ENCODE data around the gene FRAT2.
"Not testable (repeated sequence)": the region's sequence is repeated elsewhere in the genome, so short reads cannot be mapped to it uniquely, and the experiment has no call there.

The FRAT2 gene

DNA sequence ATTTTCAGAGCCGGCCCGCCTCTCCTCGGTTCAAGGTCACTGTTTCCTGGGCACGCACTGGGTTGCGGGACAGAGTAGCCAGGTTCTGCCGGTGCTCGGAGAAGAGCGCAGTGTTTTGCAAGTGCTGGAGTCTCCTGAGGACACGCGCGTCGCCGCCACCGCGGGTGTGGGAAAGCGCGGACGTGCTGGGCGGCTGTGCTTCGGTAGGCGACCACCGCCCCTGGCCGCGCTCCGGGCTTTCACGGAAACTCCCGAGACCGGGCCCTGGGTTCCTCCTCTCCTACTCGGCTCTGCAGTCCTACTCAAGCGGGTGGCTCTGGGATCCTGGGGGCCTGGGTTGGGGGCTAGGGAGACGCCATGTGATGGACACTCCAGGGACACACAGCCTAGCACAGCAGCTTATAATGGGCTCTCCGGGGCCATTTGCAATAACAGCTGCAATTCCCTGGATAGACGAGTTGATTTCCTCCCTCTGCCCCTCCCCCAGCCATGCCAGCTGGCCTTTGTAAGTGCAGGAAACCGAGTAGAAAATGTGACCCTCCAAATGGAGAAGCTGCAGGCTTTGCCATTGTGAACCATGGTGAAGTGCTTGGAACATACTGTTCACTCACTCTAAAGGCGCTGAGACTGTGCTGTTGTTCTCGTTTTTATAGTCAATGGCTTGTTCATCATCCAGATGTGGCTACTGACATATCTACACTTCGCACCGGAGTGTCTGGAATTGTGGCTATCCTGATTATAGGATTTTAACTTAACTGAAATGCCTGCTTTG is 13.3 kb downstream of the FRAT2 start:
- no peak for DNase-seq

DNA sequence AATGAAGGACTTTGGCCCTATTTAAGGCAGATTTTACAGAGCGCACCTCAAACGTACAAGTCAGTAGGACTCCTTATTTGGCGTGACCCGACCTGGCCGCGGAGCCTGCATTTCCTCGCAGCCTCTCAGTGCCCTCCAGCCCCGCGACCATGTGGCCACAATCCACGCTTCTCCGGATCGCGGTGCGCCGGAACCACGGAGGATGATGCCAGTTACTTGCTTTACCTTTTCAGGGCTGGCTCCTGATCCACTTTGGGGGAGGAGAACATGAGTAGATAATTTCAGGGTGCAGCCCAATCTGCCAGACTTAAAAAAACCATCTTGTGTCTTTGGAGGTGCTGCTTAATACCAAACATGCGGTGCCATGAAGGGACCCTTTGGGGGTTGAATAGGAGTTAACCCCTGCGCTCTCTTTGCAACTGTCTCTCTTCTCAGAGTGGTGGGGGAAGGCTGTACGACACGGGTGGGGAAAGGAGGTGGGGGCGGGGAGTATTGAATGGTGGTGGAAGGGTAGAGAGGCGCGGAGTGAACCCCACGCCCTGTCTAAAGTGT is 14.0 kb downstream of the FRAT2 start:
- DNase-seq: no peak

DNA sequence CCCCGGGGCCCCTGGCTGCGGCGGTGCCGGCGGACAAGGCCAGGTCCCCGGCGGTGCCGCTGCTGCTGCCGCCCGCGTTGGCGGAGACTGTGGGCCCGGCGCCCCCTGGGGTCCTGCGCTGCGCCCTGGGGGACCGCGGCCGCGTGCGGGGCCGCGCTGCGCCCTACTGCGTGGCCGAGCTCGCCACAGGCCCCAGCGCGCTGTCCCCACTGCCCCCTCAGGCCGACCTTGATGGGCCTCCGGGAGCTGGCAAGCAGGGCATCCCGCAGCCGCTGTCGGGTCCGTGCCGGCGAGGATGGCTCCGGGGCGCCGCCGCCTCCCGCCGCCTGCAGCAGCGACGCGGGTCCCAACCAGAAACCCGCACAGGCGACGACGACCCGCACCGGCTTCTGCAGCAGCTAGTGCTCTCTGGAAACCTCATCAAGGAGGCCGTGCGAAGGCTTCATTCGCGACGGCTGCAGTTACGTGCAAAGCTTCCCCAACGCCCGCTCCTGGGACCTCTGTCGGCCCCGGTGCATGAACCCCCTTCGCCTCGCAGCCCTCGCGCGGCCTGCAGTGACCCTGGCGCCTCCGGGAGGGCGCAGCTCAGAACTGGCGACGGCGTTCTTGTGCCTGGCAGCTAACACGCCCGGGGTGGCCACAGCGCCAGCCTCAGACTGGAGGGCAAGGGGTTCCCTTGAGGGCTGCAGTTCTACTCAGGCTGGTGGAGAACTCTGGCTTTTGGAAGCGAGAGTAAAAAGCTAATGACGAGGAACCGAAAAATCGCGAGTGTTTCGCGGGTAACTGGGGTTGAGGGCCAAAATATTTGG is 14.7 kb downstream of the FRAT2 start:
- DNase-seq: no peak

DNA sequence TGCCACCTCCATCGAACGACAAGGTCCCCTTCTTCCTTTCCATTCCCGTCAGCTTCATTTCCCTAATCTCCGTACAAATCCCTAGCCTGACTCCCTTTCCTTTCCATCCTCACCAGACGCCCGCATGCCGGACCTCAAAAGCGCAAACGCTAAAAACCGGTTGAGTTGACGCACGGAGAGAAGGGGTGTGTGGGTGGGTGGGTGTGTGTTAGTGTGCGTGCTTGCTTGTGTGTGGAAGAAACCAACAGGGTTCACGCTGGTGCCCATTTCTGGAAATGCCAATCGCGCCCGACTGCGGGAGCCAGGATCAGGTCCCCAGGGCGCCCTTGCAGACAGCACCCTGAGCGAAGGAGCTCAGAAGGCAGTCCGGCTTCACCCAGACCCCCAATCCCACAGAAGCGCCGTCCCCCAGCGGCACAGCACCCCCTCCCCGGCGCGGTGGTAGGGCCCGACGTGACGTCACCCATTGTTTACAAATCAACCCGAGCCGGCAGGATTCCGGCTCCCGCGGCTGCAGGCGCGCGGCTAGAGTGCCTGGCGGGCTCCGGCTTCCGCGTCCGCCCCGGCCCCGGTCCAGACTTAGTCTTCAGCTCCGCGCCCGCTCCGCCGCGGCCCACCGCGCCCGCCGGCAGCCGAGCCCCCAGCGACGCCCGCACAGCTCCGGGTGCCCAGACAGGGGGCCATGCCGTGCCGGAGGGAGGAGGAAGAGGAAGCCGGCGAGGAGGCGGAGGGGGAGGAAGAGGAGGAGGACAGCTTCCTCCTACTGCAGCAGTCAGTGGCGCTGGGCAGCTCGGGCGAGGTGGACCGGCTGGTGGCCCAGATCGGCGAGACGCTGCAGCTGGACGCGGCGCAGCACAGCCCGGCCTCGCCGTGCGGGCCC is 15.5 kb downstream of the FRAT2 start, which contains the start of gene FRAT1:
FRAT1 (plus strand) TSS at position 500 of the 880 bp plus-strand sequence; CDS start at position 683, 183 bp downstream.
- DNase-seq: peak; percentile 43

DNA sequence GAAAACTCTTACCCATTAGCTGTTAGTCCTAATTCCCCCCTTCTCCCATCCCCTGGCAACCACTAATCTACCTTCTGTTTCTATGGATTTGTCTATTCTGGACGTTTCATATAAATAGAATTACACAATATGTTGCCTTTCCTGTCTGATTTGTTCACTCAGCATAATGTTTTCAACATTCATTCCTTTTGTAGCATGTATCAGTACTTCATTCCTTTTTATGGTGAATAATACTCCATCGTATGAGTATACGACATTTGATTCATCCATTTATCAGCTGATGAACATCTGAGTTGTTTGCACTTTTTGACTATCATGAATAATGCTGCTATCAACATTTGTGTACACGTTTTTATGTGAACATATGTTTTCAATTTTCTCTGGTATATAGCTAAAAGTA is 19.9 kb downstream of the FRAT2 start:
- DNase-seq: no peak

DNA sequence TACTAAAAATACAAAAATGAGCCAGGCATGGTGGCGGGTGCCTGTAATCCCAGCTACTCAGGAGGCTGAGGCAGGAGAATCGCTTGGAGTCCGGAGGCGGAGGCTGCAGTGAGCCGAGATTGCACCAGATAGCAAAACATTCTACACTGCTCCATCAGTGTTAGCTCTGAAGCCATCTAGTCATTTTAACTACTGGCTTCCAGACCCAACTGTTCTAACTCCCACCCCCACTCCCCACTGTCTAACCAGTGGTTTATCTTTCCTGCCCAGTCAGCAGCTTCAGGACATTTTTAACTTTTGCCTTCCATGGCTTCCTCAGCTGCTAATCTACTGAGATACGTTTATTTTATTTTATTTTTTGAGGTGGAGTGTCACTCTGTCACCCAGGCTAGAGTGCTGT is 21.6 kb downstream of the FRAT2 start:
- DNase-seq: no peak

DNA sequence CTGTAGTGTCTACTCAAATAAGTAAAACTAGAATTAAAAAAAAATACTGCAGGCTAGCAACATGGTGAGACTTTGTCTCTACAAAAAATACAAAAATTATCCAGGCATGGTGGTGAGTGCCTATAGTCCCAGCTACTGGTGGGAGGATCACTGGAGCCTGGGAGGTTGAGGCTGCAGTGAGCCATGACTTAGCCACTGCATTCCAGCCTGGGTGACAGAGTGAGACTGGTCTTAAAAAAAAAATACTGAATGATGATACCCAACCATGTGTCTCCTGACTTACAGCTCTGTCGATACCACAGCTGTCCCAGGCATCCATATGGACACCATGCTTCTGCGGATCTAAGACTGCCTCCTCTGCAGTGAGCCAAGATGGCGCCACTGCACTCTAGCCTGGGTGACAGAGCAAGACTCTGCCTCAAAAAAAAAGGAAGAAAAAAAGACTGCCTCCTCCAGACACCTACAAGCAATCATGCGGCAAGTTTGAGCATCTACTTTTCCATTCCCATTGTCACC is 23.4 kb downstream of the FRAT2 start:
- no peak for DNase-seq

DNA sequence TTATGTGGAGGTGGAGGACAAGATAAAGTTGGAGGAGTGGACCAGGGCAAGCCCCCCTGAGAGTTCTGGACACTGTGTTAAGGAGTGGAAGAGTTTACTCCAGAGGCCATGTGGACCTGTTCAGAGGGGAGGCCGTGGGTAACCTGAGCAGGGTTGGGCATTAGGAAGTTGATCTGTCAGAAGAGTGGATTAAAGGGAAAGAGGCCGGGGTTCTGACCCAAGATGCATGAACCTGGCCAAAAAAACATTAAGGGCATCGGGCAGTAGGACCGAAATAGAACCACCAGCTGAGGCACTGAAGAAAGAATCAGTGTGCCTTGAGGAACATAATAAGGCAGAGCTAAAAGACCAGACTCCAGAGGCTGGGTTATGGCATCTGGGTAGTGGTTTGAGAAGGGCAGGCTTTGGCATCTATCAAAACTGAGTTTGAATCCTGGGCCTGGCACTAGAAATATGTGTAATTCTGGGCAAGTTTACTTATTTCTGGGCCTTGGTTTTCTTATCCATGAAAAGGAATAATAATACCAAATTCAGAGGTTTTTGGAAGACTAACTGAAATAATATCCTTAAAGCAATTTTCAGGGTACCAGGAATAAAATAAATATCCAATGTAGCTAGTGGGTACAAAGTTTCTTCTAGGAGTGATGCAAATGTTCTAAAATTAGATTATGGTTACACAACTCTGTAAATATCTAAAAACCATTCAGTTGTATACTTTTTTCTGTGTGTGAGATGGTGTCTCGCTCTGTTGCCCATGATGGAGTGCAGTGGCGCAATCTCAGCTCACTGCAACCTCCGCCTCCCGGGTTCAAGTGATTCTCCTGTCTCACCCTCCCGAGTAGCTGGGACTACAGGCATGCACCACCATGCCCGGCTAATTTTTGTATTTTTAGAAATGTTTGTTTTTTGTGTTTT is 26.4 kb downstream of the FRAT2 start:
- no peak for DNase-seq

DNA sequence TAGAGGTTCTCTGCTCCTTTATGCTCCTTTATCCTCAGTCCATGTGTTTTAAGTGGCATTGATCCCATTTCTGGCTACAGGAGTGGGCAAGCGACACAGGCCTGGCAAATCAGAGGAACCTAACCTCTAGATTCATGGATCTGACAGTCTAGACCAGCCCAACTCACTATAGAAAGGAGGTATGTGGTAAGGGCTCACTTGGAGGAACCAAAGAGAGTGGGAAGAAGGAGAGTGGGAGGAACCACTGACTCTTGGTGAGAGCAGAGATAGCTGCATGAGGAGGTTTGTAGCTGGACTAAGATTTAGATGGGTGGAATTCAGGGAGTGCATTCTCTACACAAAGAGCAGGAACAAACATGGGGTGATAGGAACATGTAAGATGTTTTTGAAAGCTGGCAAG is 27.1 kb downstream of the FRAT2 start:
- DNase-seq: no peak

DNA sequence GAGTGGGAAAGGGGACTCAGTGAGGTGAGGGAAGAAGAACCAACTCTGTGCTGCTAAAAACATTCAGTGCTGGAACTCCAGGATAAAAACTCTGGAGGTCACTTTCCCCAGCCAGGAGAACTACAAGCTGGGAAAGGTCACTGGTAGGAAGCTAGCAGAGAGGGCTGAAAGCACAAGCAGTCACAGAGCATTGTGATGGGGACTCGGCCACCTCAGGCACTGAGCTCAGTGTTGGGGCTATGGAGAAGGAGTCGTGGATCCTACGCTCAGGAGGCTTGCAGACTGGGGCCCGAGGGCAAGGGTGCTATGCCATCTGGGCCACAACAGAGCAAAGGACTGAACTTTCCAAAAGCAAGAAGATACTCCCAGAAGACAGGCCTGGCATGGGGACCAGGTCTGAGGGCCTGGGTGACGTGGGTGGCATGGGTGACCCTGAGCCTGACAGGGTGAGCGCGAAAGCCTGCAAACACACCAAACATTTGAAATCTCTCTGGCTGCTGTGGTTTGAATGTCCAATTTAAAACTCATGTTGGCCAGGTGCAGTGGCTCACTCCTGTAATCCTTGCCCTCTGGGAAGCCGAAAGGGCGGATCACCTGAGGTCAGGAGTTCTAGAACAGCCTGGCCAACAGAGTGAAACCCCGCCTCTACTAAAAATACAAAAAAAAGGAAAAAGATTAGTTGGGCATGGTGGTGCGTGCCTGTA is 32.3 kb downstream of the FRAT2 start:
- DNase-seq: no peak

DNA sequence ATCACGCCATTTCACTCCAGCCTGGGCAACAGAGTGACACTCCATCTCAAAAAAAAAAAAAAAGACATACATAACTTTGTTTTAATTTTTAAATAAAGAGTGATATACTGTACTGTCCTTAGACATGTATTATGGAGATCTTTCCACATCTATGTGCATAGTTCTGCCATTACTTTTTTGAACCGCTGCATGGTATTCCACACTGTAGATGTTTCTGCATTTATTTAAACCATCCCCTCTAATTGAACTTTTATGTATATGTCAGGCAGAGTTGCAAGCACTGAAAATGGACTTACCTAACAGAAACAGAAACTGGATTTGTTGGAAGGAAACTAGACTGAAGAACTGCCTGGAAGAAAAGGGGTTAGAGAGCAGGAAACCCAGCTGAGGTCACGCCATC is 33.5 kb downstream of the FRAT2 start:
- DNase-seq: no peak

DNA sequence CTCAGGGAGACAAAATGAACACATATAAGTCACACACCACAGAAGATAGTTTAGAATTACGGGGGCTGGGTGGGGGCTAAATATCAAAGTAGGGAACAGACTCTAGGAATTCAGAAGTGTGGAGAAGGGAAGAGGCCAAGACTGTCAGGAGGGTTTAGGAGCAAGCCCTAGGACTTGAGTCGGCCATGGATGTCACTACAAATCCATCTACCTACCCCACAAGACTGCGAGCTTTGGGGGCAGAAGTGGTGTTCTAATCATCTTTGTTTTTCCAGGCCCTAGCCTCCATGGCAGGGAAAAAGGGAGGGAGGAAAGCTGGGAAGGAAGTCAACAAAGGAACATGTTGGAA is 36.3 kb downstream of the FRAT2 start:
- DNase-seq: no peak

DNA sequence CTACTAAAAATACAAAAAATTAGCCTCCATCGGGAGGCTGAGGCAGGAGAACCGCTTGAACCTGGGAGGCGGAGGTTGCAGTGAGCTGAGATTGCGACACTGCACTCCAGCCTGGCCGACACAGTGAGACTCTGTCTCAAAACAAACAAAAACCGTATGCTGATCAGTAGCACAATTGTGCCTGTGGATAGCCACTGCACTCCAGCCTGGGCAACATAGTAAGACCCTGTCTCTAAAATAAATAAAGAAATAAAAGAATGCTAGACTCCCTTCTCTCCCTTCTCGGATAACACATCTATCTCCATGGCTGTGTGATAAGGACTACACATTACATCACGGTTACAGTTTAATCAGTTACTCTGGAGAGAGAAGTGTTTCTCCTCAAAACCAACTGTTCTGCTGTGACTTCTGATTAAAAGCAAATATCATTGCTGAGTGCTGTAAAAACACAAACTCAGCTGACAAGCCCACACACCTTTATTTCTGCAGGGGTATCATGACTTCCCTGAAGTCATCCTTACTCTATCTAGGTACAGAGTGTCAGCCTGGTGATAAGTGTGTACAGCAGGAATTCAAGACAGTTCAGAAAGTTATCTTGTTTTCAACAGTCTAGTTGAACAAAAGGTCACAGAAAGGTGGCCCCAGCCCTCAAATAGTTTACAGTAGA is 36.8 kb downstream of the FRAT2 start:
- no peak for DNase-seq

DNA sequence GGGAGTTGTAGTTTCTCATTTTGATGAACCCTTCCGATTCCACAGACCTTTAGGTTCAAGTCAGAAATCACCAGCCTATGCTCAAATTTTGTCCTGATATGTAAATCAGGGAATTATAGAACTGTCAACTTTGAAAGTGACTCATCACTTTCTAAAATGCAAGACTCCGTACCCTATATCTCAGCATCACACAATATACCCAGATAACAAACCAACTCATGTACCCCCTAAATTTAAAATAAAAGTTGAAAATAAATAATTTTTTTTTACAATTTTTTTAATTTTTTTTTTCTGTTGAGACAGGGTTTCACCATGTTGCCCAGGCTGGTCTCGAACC is 41.7 kb downstream of the FRAT2 start:
- DNase-seq: no peak

DNA sequence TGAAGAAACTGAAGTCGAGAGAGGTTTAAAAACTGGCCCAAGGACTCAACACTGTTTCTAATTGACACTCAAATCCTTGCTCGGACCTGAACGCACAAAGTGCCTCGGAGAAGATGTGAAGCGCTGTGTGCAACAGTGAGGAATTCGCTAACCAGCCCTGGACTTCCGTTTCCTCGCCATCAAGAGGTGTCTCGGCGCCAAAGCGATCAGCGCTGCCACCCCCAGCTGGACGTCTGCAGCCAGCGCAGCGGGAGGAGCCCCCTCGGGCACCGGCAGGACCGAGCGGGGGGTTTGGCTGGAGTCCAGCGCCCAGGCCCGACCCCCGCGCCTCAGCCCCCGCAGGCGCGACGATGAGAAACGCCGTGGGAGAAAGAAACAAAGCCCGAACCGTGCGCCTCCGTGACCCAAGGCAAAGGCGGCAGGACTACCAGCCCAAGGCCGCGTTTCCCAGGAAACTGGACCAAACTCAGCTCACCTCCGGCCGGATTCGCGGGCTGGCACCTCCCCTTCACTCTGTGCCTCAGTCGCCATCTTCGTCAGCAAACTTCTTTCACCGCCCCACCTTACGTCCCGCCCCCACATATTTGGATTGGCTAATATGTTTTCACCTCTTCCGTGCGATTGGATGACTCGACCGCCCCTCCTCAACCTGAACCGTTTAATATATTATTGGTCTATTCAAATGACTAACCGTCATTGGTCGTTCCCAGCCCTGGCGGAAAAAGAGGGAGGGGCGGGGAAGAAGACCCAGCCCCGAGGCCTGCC is 42.2 kb downstream of the FRAT2 start, which contains the start of gene ARHGAP19:
ARHGAP19 (minus strand) TSS at position 541 of the 765 bp plus-strand sequence; CDS start at position 531, 10 bp downstream.
- DNase-seq: peak; percentile 88

DNA sequence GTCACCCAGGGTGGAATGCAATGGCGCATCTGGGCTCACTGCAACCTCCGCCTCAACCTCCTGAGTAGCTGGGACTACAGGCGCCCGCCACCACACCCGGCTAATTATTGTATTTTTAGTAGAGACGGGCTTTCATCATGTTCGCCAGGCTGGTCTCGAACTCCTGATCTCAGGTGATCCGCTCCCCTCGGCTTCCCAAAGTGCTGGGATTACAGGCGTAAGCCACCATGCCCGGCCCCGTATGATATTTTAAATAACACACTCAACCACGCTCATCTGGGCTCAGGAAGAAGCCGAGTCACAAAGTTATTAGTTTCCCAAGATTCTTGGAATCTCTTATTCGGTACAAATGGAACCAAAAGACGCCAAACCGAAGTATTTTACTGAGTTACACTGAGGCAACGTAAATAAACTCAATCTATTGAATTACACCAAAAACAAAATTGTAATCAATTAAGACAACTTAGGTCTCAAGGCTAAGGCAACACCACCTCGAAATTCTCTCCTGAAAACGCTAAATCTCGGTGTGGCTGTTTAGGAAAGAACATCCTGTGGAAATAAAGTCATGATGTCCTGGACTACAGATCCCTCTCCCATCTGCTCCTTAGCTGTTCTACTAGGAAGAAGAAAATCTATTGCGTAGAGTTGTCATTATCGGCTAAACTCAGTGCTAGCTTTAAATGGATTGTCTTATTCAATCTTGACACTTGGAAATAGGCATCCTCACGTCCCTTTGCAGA is 43.0 kb downstream of the FRAT2 start:
- DNase-seq: no peak

DNA sequence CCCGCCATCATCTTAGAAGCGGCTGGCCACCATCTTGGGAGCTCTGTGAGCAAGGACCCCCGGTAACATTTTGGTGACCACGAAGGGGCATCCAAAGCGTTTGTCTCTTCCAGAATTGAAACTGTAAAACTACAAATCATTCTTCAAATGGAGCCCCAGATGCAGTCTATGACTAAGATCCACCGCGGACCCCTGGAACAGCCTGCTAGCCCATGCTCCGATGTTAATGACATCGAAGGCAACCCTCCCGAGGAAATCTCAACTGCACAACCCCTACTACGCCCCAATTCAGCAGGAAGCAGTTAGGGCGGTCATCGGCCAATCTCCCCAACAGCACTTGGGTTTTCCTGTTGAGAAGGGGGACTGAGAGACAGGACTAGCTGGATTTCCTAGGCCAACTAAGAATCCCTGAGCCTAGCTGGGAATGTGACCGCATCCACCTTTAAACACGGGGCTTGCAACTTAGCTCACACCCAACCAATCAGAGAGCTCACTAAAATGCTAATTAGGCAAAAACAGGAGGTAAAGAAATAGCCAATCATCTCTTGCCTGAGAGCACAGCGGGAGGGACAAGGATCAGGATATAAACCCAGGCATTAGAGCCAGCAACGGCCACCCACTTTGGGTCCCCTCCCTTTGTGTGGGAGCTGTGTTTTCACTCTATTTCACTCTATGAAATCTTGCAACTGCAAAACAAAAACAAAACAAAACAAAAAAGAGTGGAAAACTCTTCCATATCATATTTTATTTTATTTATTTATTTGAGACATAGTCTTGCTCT is 43.8 kb downstream of the FRAT2 start:
- not testable (repeated sequence) for DNase-seq

DNA sequence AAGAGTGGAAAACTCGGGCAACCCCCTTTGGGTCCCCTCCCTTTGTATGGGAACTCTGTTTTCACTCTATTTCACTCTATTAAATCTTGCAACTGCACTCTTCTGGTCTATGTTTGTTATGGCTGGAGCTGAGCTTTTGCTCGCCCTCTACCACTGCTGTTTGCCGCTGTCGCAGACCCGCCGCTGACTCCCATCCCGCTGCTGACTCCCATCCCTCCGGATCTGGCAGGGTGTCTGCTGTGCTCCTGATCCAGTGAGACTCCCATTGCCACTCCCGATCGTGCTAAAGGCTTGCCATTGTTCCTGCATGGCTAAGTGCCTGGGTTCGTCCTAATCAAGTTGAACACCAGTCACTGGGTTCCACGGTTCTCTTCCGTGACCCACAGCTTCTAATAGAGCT is 44.5 kb downstream of the FRAT2 start:
- DNase-seq: not testable (repeated sequence)

All from NCI-H774 (cell line).